Measurements from ENCODE around the gene VAPB. TPM values are rescaled to one million over a fixed set of nuclear protein-coding genes. Genes with fewer than 3 reads are reported as not detected.
A peak's percentile ranks its signal among the peaks of the same experiment; 100 is the strongest.

Gene VAPB
- total RNA-seq, 4 donors from 2014 or later: 37.8 to 53.3 (median 39.2) TPM

GRCh38 chr20:58417438-58417837 is 28.4 kb downstream of the VAPB start:
- Histone ChIP-seq H3K4me1 (peaks cover 35 to 52% of the 10 kb centered on the region in 2 donors), H3K27me3 (no peaks in the 10 kb centered on the region), H3K27ac (peak overlapping the region in 1 of 3 donors; percentile 18), H3K4me3 (replicated peaks in 1 of 3) (no peak overlapping the region), H3K9me3 (no peaks in the 10 kb centered on the region), H3K36me3 (no peaks in the 10 kb centered on the region)
- intact Hi-C loops (cut with DNase I): no loop called here
- no peak for DNase-seq
- TF ChIP-seq POLR2A (IDR thresholded peaks at IDR 0.05): no peak
- TF ChIP-seq CTCF (IDR thresholded peaks at IDR 0.05): no peak
- 94 to 97% methylated on average over 3 of the region's 3 CpGs for WGBS, 2 donors

- no peak for DNase-seq
- WGBS, 2 donors: 72 to 93% methylated on average over 5 of the region's 5 CpGs
- H3K9me3 ChIP-seq: no peaks in the 10 kb centered on the region
- intact Hi-C loops (cut with DNase I): no loop called here
- no peak overlapping the region for H3K4me3 ChIP-seq (replicated peaks in 1 of 3)
- no peaks in the 10 kb centered on the region for H3K27me3 ChIP-seq
- H3K27ac ChIP-seq: no peak overlapping the region
- no peaks in the 10 kb centered on the region for H3K36me3 ChIP-seq
- peaks cover 44 to 64% of the 10 kb centered on the region in 2 donors for H3K4me1 ChIP-seq
- TF ChIP-seq CTCF (IDR thresholded peaks at IDR 0.05): no peak
- TF ChIP-seq POLR2A (IDR thresholded peaks at IDR 0.05): no peak
These were observed 30.1 kb downstream of the VAPB start for GRCh38 chr20:58418949-58419748.

- H3K27me3 ChIP-seq: no peaks in the 10 kb centered on the region
- no peak for DNase-seq
- peak overlapping the region in 2 of 3 donors; percentile 69 to 85 for H3K27ac ChIP-seq
- H3K4me1 ChIP-seq: peaks cover 57 to 72% of the 10 kb centered on the region in 2 donors
- intact Hi-C loops (cut with DNase I): no loop called here
- 56 to 68% methylated on average over 5 of the region's 5 CpGs for WGBS, 2 donors
- H3K4me3 ChIP-seq (replicated peaks in 1 of 3): no peak overlapping the region
- TF ChIP-seq CTCF (IDR thresholded peaks at IDR 0.05): no peak
- no peak for TF ChIP-seq POLR2A (IDR thresholded peaks at IDR 0.05)
- H3K9me3 ChIP-seq: no peaks in the 10 kb centered on the region
- H3K36me3 ChIP-seq: no peaks in the 10 kb centered on the region
These were observed 31.9 kb downstream of the VAPB start for GRCh38 chr20:58420798-58421496.

GRCh38 chr20:58421497-58421850 is 32.4 kb downstream of the VAPB start:
- intact Hi-C loops (cut with DNase I): no loop called here
- Histone ChIP-seq H3K9me3 (no peaks in the 10 kb centered on the region), H3K27ac (peak overlapping the region; percentile 20 to 85 (median 69)), H3K4me3 (replicated peaks in 1 of 3) (no peak overlapping the region), H3K36me3 (no peaks in the 10 kb centered on the region), H3K4me1 (peaks cover 52 to 69% of the 10 kb centered on the region in 2 donors), H3K27me3 (no peaks in the 10 kb centered on the region)
- no peak for TF ChIP-seq CTCF (IDR thresholded peaks at IDR 0.05)
- no peak for TF ChIP-seq POLR2A (IDR thresholded peaks at IDR 0.05)
- no peak for DNase-seq
- 39% methylated on average over 1 of the region's 1 CpG for WGBS, 2 donors
